ENCODE data around the gene RGL1.

RGL1 gene

DNA sequence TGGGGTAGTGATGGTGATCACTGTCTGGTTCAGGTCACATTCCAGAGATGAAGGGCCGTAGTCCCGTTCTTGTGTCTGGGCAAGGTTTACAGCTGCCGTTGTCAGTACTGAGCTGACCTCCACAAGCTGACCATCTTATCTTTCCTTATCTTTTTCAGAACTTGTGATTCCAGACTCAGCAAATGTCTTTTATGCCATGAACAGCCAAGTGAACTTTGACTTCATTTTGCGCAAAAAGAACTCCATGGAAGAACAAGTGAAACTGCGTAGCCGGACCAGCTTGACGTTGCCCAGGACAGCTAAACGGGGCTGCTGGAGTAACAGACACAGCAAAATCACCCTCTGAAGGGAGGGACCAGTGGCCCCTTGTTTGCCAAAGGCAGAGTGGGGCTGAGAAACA, 121.0 kb downstream of the RGL1 start:
- no peak overlapping the region for H3K27ac Mint-ChIP-seq
- H3K36me3 Mint-ChIP-seq, result peaks cover 6% of the 10 kb centered on the region in 2 donors
- H3K9me3 Mint-ChIP-seq, result peaks cover 0 to 3% of the 10 kb centered on the region in 2 donors
- H3K27me3 Mint-ChIP-seq, result peaks cover 0 to 4% of the 10 kb centered on the region in 2 donors
- H3K4me3 Mint-ChIP-seq, result no peak overlapping the region
- ATAC-seq (replicated peaks) (no peak), DNase-seq (no peak)
- H3K4me1 Mint-ChIP-seq, result no peaks in the 10 kb centered on the region

DNA sequence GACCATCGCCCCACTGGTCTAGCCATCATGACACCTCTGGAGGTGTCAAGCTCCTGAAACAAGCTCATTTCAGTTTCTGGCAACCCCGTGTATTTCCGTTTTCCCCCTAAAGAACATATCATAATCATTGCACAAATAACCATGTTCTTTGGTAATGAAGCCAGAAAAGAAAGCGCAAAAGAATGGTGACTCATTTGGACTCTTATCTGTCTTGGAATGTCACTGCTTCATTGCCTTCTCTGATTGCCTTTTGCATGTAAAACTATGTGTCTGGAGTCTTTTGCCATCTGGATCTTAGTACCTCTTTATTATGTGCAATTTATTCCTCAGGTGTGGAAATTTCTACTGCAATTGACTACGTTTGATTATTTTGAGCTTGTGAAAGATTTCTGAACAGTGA, 122.1 kb downstream of the RGL1 start:
- Mint-ChIP-seq H3K36me3 (peaks cover 6% of the 10 kb centered on the region in 2 donors), H3K27me3 (peaks cover 0 to 4% of the 10 kb centered on the region in 2 donors), H3K4me1 (no peaks in the 10 kb centered on the region), H3K4me3 (no peak overlapping the region), H3K9me3 (peaks cover 0 to 3% of the 10 kb centered on the region in 2 donors), H3K27ac (no peak overlapping the region)
- DNase-seq, result no peak
- no peak for ATAC-seq (replicated peaks)

DNA sequence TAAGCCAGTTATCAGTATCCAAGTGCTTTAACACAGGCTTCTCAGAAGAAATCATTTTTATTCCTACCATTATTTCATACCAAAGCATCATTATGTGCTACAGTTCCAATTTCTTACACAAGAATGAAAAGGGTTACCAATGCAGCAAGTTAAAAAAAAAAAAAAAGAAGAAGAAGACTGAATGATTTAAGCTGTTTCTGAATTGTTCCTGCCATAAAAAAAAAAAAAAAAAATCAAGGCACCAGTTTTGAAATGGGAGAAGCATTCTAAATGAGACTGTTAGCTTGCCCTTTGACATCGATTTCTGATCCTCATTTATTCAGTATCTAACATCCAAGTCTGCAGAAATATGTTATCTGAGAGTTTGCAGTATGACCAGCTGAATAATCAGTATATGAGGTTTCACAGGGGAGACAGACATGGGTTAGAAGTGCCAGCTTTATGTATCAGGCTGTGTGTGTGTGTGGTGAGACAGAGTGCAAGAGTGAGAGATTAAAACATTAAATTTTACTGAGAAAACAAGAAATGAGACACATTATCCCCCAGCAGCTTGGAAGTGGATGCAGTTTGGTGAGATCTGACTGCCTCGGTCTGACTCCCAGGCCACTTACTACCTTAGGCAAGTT, 126.8 kb downstream of the RGL1 start:
- H3K36me3 Mint-ChIP-seq, result no peaks in the 10 kb centered on the region
- DNase-seq (no peak), ATAC-seq (replicated peaks) (no peak)
- no peak overlapping the region for H3K27ac Mint-ChIP-seq
- H3K4me3 Mint-ChIP-seq, result no peak overlapping the region
- H3K27me3 Mint-ChIP-seq, result no peaks in the 10 kb centered on the region
- peaks cover 11 to 18% of the 10 kb centered on the region in 2 donors for H3K4me1 Mint-ChIP-seq
- no peaks in the 10 kb centered on the region for H3K9me3 Mint-ChIP-seq

DNA sequence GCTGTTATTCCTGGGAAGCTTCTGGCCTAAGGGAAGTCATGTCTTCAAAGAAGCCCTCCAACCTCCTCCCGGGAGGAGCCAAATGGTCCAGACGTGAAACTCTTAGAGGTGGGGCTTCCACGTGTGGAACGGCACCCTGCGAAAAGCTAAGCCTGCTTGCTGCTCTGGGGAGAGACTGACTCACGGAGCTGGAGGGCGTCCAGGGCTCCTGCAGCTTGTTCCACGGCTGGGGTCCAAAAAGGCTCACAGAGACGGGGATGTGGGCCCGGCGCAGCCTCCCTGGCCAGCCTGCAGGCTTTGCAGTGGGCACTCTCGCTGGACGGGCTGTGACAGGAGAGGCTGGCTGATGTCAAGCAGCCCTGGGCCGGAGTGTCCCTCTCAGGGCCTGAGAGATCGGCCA, 127.5 kb downstream of the RGL1 start:
- no peaks in the 10 kb centered on the region for H3K27me3 Mint-ChIP-seq
- ATAC-seq (replicated peaks) (no peak), DNase-seq (no peak)
- no peaks in the 10 kb centered on the region for H3K36me3 Mint-ChIP-seq
- no peak overlapping the region for H3K27ac Mint-ChIP-seq
- H3K4me3 Mint-ChIP-seq, result no peak overlapping the region
- no peaks in the 10 kb centered on the region for H3K9me3 Mint-ChIP-seq
- H3K4me1 Mint-ChIP-seq, result peaks cover 11 to 18% of the 10 kb centered on the region in 2 donors

DNA sequence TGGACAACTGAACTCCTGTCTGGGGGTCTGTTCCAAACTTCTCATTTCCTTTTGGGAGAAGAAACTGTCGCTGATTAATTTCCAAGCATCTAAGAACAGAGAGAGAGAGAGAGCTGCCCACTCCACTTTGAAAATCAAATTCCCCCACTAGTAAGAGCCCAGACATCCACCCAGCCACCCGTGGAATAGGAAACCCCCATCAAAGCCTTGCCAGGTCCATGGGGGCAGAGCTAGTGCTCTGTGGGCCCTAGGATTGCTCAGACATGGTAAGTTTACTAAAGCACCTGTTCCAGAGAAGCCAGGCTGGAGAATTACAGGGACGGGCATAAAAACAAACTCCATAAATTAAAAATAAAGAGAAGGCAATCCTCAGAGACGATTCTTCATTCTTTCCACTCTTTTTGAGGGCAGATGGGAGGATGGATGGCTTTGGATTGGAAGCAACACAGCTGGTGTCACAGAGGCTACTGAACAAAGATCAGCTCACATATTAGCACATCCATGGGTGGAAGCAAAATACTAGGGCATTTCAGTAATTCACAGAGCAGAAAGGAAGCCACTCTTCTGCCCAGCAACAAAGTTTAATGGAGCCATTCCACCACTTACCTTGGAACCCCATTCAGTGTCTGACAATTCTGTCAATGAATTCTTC, 128.7 kb downstream of the RGL1 start:
- no peaks in the 10 kb centered on the region for H3K9me3 Mint-ChIP-seq
- no peak overlapping the region for H3K4me3 Mint-ChIP-seq
- DNase-seq (no peak), ATAC-seq (replicated peaks) (peak in 1 of 2 donors; percentile 63)
- H3K27ac Mint-ChIP-seq, result peak overlapping the region; percentile 38
- no peaks in the 10 kb centered on the region for H3K27me3 Mint-ChIP-seq
- H3K36me3 Mint-ChIP-seq, result no peaks in the 10 kb centered on the region
- peaks cover 11 to 18% of the 10 kb centered on the region in 2 donors for H3K4me1 Mint-ChIP-seq

DNA sequence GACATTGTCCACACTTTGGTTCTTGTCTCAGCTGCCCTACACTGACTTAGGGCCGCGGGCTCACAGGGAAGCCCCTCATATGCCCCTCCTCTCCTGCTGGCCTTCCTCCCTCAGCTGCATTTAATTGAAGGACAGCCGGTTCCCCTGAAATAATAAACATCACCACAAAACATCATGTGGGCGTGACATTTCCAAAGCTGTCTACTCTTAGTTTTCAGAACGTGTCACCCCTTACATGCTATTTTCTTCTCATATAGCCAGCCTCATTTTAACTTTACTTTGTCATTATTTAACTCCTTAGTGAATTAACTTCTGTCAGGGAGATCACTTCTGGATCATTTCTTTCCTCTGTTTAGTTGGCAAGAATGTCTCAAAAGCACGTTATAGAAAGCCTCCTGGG, 129.4 kb downstream of the RGL1 start:
- no peaks in the 10 kb centered on the region for H3K36me3 Mint-ChIP-seq
- DNase-seq (no peak), ATAC-seq (replicated peaks) (peak; percentile 66 to 79)
- H3K27ac Mint-ChIP-seq, result no peak overlapping the region
- H3K27me3 Mint-ChIP-seq, result no peaks in the 10 kb centered on the region
- H3K9me3 Mint-ChIP-seq, result no peaks in the 10 kb centered on the region
- no peak overlapping the region for H3K4me3 Mint-ChIP-seq
- H3K4me1 Mint-ChIP-seq, result peaks cover 11 to 18% of the 10 kb centered on the region in 2 donors

DNA sequence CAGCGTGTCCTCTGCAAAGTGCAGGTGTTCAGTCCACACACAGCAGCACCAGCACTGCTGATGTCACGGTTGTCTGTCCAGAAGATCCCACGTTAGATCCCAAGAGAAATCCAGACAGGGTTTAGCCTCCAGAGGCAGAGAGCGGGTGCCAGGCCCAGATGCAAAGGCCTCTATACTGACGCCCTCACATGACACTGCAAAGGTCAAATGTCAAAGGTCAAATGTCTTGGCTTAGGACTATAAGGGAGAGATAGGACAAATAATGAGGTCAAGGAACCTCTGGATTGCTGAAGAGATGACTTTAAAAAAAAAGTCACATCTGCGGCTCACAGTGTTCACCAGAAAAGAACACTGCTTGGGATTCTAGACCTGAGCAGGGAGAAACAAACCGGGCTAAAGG, 131.1 kb downstream of the RGL1 start:
- DNase-seq (no peak), ATAC-seq (replicated peaks) (no peak)
- Mint-ChIP-seq H3K9me3 (no peaks in the 10 kb centered on the region), H3K27ac (no peak overlapping the region), H3K36me3 (no peaks in the 10 kb centered on the region), H3K4me1 (peaks cover 11 to 18% of the 10 kb centered on the region in 2 donors), H3K27me3 (peaks cover 0 to 5% of the 10 kb centered on the region in 2 donors), H3K4me3 (no peak overlapping the region)

DNA sequence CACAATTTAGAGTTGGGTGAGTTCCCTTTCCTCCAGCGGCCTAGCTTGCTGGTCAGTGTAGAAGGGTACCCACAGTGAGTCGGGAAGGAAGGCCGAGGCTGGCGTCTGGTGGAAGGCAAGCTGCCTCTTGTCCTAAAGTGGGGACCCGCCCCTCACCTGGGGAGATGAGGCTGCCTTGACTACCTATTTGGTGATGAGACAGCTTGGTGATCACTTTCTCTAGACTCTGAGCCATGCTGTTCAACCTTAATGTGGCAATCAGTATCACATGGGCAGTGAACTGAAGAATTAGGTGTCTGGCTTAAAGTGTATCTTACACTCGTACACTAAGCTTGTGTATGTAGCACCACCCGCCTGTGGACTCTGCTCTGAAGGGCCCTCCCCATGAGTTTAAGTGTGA, 131.9 kb downstream of the RGL1 start:
- no peaks in the 10 kb centered on the region for H3K36me3 Mint-ChIP-seq
- no peak overlapping the region for H3K4me3 Mint-ChIP-seq
- no peaks in the 10 kb centered on the region for H3K9me3 Mint-ChIP-seq
- H3K27me3 Mint-ChIP-seq, result peaks cover 0 to 5% of the 10 kb centered on the region in 2 donors
- H3K27ac Mint-ChIP-seq, result no peak overlapping the region
- DNase-seq (no peak), ATAC-seq (replicated peaks) (no peak)
- peaks cover 11 to 22% of the 10 kb centered on the region in 2 donors for H3K4me1 Mint-ChIP-seq

DNA sequence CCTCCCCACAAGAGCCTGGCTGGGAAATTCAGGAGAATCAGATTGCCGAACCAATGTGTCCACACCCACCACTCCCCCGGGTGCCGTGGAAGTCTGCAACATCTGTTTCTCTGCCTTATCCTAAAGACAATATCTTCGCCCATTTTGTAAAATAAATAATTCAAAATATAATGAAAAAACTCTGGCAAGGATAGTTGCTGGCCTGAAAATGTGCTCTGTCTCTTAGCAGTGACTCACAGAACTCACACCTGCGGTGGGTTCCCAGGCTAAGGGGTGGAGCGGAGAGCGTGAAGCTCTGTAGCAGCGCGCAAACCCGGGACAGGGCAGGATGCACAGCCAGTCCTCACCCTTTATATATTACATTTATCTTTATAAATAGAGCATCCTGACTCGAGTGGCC, 132.7 kb downstream of the RGL1 start:
- DNase-seq (no peak), ATAC-seq (replicated peaks) (no peak)
- peaks cover 11 to 22% of the 10 kb centered on the region in 2 donors for H3K4me1 Mint-ChIP-seq
- no peaks in the 10 kb centered on the region for H3K36me3 Mint-ChIP-seq
- peaks cover 0 to 5% of the 10 kb centered on the region in 2 donors for H3K27me3 Mint-ChIP-seq
- H3K27ac Mint-ChIP-seq, result no peak overlapping the region
- H3K4me3 Mint-ChIP-seq, result no peak overlapping the region
- H3K9me3 Mint-ChIP-seq, result no peaks in the 10 kb centered on the region

DNA sequence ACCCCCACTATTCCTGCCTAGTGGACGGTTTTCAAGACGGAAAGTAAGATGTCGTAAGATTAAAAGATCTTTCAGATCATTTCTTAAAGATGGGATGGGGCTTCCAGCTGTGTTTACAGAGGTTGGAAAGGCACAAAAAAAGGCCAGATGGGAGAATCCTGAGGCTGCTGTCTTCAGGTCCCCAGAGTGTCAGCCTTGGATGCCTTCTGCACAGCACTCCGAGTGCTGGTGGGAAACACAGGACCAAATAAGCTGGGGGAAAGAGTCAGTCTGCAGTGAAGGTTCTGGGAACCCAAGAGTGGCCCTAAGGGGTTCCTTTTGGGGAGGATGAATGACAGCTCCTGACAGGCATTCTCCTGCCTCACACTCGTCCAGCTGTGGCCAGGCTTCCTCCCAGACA, 136.1 kb downstream of the RGL1 start:
- peaks cover 3% of the 10 kb centered on the region in 2 donors for H3K36me3 Mint-ChIP-seq
- H3K4me1 Mint-ChIP-seq, result peaks cover 8 to 14% of the 10 kb centered on the region in 2 donors
- H3K4me3 Mint-ChIP-seq, result no peak overlapping the region
- DNase-seq (no peak), ATAC-seq (replicated peaks) (no peak)
- no peaks in the 10 kb centered on the region for H3K9me3 Mint-ChIP-seq
- H3K27me3 Mint-ChIP-seq, result peaks cover 4 to 5% of the 10 kb centered on the region in 2 donors
- H3K27ac Mint-ChIP-seq, result no peak overlapping the region

DNA sequence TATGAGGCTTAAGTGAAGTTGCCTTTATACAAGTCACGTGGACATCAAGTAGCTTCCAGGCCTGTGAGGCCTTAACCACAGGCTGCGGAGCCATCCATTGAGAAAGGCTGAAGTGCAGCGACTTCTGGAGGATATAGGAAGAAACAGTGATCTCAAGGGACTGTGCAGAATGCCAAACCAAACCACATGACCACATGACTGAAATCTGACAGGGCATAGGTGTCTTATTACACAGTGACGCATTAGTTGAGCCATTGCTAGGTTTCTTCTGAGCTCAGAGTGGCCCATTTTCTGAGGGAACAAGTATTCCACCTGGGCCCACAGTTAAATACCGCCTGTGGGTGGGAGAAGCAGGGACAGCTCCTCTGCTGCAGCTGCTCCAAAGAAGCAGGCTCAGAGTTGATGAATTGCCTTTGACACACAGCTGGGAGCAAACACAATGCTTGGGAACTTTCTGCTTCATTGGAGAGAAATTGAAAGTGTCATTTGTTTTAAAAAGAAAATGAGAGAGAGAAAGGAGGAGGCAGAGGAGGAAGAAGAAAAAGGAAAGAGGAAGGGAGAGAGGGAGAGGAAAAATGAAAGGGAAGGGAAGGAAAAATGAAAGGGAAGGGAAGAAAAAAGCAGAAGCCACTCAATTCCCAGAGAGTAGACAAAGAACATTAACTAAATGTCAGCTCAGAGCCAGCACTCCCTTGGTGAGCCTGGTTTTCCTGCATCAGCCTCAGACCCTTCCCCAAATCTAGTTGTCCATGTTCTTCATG, 138.2 kb downstream of the RGL1 start:
- Mint-ChIP-seq H3K4me3 (no peak overlapping the region), H3K9me3 (no peaks in the 10 kb centered on the region), H3K27me3 (peaks cover 11 to 16% of the 10 kb centered on the region in 2 donors), H3K4me1 (peaks cover 7 to 14% of the 10 kb centered on the region in 2 donors), H3K36me3 (peaks cover 3% of the 10 kb centered on the region in 2 donors), H3K27ac (no peak overlapping the region)
- ATAC-seq (replicated peaks), result peak; percentile 92 to 98
- DNase-seq, result peak; percentile 22

DNA sequence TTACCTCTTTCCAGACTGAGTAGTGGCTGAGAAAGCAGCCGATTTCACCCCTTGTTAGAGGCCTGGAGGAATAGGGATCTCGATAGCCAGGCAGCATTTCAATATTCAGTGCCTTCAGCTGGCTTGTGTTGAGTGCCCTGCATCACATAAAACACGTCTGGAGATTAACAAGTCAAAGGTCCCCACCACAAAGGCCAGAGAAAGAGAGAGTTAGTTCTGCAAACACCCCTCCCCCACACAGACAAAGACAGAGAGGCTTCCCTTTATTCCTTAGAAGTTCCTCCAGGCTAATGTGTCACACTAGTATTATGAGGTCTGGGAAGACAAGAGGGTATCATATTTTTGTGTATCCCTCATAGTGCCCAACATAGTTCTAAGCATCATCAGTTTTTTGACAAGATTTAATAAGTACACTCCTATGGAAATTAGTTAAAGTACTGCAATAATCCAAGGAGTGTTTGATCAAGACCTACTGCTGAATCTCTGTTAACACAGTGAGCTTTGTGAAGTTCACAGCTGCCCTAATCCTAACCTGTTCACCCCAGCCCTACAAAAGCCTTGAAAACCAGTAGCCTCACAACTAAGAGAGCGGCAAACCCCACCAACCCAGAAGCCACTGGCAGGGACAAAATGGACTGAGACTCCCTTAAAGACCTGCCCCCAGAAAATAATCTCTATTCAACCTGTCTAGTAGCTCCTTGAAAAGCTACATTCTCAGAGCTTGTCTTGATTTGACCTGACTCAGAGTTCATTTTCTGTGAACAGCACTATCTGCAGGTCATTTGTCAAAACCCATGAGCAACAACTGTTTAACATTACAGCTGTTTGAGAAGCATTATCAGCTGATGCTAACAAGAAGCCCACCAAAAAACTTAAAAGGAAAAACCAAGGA, 140.8 kb downstream of the RGL1 start:
- ATAC-seq (replicated peaks) (no peak), DNase-seq (no peak)
- no peaks in the 10 kb centered on the region for H3K9me3 Mint-ChIP-seq
- peaks cover 11% of the 10 kb centered on the region in 2 donors for H3K27me3 Mint-ChIP-seq
- H3K36me3 Mint-ChIP-seq, result peaks cover 3% of the 10 kb centered on the region in 2 donors
- no peak overlapping the region for H3K27ac Mint-ChIP-seq
- H3K4me3 Mint-ChIP-seq, result no peak overlapping the region
- H3K4me1 Mint-ChIP-seq, result peaks cover 7 to 14% of the 10 kb centered on the region in 2 donors

DNA sequence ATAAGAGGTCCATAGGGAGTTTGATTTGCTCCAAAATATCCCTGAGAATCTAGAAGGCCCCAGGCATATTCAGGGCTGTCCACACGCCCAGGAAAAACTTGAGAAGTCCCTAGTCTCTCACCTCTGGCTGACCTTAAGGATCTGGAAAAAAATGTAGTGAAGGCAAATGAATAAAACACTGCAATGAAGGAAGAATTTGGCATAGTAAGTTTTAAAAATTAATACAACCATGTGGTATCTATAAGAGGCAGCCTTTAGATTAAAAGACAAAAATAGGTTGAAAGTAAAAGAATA, 141.3 kb downstream of the RGL1 start:
- no peaks in the 10 kb centered on the region for H3K9me3 Mint-ChIP-seq
- H3K4me3 Mint-ChIP-seq, result no peak overlapping the region
- H3K27me3 Mint-ChIP-seq, result peaks cover 16 to 17% of the 10 kb centered on the region in 2 donors
- DNase-seq (no peak), ATAC-seq (replicated peaks) (no peak)
- H3K36me3 Mint-ChIP-seq, result peaks cover 3% of the 10 kb centered on the region in 2 donors
- no peak overlapping the region for H3K27ac Mint-ChIP-seq
- peaks cover 7 to 14% of the 10 kb centered on the region in 2 donors for H3K4me1 Mint-ChIP-seq

DNA sequence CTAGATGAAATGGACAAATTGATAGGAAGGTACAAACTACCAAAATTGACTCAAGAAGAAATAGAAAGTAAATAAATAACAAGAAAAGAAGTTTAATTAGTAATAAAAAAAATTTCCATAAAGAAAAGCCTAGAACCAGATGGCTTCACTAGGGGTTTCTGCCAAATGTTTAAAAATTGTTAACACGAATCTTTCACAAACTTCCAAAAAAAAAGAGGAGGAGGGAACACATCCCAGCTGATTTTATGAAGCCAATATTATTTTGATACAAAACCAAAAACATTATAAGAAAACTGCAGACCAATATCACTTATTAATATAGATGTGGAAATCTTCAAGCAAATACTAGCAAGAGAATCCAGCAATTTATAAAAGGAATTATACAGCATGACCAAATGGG, 143.1 kb downstream of the RGL1 start:
- no peak for DNase-seq
- no peak overlapping the region for H3K4me3 Mint-ChIP-seq
- H3K36me3 Mint-ChIP-seq, result peaks cover 3% of the 10 kb centered on the region in 2 donors
- no peak overlapping the region for H3K27ac Mint-ChIP-seq
- no peak for ATAC-seq (replicated peaks)
- peaks cover 16 to 17% of the 10 kb centered on the region in 2 donors for H3K27me3 Mint-ChIP-seq
- peaks cover 4 to 6% of the 10 kb centered on the region in 2 donors for H3K4me1 Mint-ChIP-seq
- H3K9me3 Mint-ChIP-seq, result no peaks in the 10 kb centered on the region
